A172 (cell line): ENCODE measurements around the gene ADCK2. TPM values are rescaled to one million over a fixed set of nuclear protein-coding genes. Genes with fewer than 3 reads are reported as not detected.
"Not testable (repeated sequence)": the region's sequence is repeated elsewhere in the genome, so short reads cannot be mapped to it uniquely, and the experiment has no call there.

Source experiments
- DNase-seq: peaks from one replicate; pipeline ENCODE4 v3.0.0-alpha.2; 2015; ENCODE audit warnings: low spot score
- total RNA-seq: library from RNA; depleted of rRNA; stranded (reverse); fragments of >200 nt; shearing (Covaris generic); gene quantifications from 2 replicates; pipeline ENCODE4 v1.2.3, GENCODE V29; 2014

ADCK2 gene
- total RNA-seq, 1 experiment from 2014 or later, result 34.8 TPM

DNA sequence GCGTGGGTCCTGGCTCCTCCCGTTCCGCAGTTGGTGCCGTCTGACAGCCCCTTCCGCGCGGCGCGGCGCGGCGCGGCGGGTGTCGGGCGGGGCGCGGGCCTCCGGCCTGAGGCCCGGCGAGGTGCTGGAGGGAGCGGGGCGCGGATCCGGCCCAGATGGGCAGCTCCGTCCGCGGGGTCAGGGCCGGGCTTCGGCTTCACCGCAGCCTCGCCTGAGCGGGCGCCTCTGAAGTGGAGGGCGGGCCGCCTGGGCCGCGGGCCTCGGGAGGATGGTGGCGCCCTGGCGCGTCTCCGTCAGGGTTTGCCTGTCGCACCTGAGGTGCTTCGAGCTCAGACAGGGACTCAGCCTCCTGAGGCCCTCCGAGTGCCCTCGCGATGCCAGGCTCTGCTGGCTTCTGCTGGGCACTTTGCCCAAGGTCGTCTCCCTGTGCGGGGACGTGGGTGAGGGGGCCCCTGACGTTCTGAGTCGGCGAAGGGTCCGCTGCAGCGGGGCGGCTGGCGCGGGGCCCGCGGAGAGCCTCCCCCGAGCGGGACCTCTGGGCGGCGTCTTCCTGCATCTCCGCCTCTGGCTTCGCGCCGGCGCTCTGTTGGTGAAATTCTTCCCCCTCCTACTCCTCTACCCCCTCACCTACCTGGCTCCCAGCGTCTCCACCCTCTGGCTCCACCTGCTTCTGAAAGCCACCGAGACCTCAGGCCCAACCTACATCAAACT is 473 bp downstream of the ADCK2 start:
- DNase-seq, result no peak

DNA sequence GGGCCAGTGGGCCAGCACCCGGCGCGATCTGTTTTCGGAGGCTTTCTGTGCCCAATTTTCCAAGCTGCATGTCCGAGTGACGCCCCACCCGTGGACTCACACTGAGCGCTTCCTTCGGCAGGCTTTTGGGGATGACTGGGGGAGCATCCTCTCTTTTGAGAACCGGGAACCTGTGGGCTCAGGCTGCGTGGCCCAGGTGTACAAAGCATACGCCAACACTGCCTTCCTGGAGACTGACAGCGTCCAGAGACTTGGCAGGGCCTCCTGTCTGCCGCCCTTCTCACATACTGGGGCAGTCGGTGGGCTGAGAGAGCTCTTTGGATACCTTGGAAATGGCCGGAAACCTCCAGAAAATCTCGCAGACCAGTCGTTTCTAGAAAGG is 1.0 kb downstream of the ADCK2 start:
- no peak for DNase-seq

DNA sequence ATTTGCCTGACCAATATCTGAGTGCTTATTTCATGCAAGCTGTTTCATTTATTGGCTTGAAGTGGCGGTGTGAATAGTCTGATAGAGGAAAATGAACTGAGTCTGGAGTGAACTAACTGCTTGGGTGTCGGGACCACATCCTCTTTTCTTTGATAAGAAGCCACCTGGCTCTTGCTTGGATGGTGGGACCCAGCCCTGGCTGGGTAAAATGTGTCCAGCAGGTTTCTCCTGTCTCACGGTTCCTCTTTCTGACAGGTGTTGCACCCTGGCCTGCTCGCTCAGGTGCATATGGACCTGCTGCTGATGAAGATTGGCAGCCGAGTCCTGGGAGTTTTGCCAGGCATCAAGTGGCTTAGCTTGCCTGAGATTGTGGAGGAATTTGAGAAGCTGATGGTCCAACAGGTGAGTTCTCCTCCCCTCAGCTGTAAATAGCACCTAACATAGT is 1.6 kb downstream of the ADCK2 start:
- DNase-seq, result no peak

DNA sequence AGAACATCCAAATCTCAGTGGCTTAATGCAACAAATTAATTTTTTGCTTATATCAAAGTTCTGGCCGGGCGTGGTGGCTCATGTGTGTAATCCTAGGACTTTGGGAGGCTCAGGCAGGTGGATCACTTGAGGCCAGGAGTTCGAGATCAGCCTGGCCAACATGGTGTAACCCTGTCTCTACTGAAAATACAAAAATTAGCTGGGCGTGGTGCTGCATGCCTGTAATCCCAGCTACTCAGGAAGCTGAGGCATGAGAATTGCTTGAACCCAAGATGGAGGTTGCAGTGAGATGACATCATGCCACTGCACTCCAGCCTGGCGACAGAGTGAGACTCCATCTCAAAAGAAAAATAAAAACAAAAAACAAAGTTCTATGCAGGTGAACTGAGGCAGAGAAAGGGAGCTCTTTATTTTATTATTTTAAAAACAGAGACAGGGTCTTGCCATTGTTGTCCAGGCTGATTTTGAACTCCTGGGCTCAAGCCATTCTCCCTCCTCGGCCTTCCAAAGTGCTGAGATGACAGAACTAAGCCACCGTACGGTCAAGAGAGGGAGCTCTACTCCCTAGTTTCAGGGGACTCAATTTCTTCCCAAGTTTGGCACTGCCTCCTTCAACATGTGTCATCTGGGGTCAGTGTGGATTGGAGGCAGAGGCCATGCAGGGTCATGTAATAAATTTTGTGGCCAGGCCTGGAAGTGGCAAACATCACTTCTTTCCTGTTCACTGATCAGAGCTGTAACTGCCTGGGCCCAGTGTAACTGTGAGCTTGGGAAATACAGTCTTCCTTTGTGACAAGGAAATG is 2.4 kb downstream of the ADCK2 start:
- DNase-seq, result peak; percentile 24

DNA sequence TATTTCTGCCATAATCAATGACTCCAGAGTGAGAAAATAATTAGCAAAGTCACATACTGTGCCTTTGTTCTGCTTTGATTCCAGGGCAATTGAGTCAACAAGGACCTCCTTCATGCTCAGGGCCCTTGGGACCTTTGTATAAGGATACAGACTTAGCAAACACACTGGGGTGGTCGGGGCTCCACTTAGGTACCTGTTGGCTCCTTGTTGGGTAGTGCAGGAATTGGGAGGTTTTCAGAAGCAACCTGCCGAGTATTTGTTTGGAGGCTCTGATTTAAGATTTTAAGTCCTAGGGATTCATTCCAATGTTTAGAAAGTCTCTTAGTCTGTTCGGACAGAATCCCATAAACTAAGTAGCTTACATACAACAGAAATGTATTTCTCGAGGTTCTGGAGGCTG is 3.0 kb downstream of the ADCK2 start:
- DNase-seq, result no peak

DNA sequence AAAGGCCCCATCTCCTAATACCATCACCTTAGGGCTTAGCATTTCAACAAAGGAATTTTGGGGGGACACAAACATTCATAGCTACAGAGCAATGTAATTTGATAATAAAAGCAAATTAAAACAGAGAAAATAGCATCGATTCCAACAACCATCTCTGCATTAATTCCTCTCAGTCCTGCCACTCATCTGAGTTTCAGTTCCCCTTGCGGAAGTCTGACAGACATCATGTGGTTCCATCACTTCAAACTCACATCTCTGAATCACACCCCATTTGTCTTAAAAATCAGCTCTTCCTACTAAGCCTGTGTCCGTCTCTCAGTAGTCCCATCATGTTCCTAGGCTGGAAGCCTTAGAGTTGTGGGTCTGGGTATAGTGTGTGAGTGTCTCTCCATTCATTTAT is 3.6 kb downstream of the ADCK2 start:
- DNase-seq, result no peak

DNA sequence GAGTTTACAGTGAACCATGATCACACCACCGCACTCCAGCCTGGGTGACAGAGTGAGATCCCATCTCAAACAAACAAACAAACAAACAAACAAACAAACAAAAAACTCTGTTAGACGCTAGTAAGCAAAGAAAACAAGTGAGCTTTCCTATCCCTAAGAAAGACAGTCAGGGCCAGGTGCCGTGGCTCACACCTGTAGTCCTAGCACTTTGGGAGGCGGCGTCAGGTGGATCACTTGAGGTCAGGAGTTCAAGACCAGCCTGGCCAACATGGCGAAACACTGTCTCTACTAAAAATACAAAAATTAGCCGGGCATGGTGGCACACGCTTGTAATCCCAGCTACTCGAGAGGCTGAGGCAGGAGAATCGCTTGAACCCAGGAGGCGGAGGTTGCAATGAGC is 4.2 kb downstream of the ADCK2 start:
- DNase-seq, result not testable (repeated sequence)

DNA sequence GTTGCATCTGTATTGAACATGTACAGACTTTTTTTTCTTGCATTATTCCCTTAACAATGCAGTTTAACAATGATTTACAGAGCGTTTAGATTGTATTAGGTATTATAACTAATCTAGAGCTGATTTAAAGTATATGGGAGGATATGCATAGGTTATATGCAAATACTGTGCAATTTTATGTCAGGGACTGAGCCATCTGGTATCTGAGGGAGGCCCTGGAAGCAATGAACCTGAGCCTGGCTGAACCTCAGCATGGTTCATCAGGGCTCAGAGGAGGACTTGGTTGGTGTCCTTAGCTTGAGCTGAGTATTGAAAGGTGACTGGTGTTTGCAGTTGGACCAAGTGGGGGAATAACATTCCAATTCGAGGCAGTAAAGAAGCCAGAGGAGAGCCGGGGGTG is 4.8 kb downstream of the ADCK2 start:
- no peak for DNase-seq

DNA sequence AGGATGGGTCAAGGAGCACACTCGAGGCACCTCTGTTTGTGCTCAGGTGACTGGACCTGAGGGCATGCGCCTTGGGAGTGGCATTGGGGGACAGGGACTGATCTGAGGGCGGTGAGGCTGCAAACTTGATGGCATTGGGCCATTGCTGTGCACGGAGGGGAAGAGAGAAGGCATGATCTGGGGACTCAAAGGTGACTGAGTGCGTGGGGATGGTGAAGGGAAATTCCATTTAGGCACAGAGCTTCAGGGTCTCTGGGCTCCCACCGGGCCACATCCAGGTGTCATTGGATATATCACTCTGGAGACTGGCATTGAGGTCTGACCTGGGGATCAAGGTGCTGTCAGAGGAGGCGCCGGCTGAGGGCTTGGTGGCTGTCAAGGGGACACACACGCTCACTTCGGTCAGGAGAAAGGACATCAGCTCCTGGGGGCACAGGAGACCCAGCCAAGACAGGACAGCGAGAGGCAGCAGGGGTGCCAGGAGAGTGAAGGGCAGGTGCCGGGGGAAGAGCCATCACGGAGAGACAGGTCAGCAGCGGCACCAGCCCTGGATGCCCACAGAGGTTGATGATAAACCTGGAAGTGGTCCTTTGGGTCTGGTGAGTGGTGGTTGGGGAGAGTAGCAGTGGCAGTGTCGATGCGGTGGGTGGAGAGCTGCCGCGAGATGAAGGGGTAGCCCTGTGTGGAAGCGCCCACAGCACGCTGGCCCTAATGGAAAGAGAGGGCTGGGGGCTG is 5.5 kb downstream of the ADCK2 start:
- no peak for DNase-seq

DNA sequence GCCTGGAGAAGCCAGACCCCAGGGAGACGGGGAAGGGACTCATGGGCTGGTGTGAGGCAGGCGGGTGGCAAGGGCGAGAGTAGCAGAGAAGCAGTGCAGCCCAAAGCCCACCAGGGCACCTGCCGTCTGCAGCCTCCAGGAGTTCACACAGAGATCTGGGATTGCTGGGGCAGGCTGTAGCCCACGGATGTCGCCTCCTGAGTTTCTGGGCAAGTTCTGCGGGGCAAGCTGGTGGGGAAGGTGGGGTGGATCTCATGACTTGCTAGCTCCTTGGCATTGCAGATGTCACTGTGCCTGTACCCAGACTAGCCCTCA is 6.0 kb downstream of the ADCK2 start:
- no peak for DNase-seq

DNA sequence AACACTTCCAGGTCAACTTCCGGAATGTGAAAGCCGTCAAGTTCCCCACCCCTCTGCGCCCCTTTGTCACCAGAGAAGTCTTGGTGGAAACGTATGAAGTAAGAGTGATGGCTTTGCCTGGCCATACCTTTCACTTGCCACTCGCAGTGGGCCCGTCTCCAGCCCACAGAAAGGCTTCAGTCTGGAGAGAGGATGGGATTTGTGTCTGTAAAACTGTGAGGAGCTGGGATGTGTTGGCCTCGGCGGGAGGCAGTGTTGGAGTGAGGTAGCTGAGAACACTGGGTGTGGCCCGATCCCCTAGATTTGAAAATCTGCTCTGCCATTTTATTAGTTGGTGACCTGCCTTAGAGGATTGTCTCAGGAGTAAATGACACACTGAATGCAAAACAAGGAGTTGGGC is 6.4 kb downstream of the ADCK2 start:
- DNase-seq, result no peak

DNA sequence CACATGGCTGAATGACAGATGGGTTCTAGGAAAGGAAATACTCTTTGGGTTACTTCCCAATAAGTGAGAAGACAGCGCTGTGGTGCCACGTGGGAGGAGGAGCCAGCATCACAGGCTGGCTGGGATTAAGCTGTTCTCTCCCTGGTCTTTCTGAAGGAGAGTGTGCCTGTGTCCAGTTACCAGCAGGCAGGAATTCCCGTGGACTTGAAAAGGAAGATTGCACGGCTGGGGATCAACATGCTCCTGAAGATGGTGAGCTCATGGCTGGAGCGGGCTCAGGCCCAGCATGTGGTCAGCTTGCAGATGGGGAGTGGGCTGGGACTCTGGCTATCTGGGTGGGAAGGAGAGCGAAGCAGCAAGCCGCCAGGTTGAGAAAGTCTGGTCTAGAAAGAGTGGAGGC is 8.1 kb downstream of the ADCK2 start:
- no peak for DNase-seq

DNA sequence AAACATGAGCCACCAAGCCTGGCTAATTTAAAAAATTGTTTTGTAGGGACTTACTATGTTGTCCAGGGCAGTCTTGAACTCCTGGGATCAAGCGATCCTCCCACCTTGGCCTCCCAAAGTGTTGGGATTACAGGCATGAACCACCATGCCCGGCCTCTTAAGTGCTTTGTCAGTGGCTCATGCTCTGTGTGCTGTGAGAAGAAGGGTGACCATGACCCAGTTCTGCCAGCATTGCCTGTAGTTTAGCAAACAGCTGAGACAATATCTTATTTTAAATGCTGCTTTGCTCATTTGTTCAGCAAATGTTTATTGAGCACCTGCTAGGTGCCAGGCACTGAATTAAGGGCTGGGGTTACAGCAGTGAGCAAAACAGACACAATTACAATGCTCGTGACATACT is 9.0 kb downstream of the ADCK2 start:
- DNase-seq, result no peak

DNA sequence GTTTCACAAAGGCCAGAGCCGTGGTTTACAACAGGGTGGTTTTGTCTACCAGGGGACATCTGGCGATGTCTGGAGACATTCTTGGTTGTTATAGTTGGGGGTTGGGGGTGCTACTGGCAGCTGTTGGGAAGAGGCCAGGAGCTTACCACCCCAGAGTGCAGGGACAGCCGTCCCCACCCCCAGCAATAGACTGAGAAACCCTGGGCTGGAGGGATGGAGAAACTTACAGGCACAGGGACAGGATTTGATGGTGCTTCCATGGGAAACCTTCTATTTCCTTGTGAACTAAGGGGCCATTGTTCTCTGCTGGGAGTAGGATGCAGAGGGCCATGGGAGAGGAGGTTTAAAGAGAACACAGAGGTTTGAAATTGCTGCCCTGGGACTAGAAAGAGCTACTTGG is 10.9 kb downstream of the ADCK2 start:
- no peak for DNase-seq

DNA sequence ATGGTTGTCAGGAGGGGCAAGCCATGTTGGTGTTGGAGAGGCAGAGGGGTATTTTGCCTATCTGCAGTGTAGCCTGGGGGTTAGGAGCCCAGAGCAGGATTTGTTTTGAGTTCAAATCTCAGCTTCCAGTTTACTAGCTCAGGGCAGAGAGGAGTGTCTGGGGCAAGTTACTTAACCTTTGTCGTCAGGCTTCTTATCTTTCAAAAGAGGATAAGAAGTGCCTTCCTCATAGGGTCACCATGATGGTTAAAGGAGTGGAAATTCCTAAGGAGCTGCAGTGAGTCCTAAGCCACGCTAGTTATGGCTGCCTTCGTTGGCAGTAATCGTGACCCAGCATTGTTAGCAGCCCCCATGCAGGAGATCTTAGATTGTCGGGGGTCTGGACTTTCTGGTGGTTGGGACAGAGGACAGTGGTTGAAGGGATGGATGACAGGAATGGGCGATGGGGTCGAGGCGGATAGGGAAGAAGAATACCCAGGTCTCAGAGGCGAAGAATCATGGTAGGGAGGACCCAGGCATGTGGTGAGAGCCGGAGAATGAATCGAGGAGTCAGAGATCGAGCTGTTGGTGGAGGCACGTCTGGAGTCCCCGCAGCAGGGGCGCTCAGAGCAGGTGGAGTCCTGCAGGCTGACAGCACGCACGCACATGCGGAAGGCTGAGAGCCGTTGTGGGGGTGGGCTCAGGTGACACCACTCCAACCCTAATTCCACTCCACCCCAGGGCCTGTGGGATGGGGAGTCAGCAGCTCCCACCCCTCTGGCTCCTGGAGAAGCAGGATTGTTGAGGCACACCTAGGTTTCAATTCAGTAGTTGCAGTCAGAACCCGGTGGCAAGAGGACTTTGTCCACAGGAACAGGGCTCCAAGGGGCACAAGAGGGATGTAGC is 11.6 kb downstream of the ADCK2 start:
- DNase-seq, result no peak

DNA sequence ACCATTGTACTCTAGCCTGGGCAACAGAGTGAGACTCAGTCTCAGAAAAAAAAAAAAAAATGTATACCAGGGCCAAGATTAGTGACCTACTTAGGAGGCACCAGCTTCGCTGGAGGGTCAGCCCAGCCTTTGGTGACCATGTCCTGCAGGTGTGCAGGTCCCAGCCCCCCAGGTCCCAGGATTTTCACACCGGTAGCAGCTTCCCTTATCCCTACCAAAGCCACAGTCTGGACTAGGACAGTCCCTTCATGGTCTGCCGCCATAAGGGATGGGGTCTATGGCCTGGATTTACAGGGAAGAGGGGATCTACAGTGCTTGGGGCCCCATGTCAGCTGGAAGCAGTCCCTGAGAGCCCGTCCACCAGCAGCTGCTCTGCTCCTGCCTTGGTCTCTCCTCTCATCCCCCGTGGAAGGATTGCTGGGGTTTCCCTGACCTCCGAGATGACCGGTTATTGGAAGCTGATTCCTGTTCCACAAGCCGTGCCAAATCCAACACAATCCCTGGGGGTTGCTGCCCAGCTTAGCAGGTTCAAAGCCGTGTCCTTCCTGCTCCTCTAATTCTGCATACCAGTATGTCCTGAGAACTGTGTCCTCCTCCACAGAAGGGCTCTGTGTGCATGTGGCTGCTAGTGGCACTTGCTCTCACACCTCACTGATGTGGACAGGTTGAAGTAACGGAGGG is 12.8 kb downstream of the ADCK2 start:
- DNase-seq, result no peak

DNA sequence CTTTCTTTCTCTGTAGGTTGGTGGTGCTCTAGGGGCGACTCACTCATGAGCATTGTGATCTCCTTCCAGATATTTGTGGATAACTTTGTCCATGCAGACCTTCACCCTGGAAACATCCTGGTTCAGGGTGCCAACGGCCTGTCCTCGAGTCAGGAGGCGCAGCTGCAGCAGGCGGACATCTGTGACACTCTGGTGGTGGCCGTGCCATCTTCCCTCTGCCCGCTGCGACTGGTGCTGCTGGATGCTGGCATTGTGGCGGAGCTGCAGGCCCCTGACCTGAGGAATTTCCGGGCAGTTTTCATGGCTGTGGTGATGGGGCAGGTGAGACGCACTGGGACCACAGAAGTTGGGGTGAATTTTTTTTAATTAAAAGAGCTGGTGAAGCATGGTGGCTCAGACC is 14.2 kb downstream of the ADCK2 start:
- DNase-seq, result no peak

DNA sequence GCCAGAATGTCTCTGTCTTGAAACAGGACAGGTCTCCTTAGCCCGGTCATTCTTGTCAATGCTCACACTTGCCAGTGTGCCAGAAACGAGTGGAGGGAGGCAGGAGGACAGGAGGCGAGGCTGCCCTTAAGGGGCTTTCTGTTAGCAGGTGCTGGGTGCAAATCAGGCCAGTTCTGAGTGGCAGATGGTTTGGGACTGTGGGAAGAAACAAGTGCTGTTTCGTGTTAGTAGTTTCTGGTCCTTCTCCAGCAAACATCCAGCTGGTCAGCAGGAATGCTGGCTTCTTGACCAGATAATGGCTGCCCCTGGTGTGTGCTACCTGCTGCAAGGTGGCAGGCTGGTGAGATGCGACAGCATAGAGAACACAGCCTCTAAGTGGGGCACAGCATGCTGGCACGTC is 15.6 kb downstream of the ADCK2 start:
- no peak for DNase-seq

DNA sequence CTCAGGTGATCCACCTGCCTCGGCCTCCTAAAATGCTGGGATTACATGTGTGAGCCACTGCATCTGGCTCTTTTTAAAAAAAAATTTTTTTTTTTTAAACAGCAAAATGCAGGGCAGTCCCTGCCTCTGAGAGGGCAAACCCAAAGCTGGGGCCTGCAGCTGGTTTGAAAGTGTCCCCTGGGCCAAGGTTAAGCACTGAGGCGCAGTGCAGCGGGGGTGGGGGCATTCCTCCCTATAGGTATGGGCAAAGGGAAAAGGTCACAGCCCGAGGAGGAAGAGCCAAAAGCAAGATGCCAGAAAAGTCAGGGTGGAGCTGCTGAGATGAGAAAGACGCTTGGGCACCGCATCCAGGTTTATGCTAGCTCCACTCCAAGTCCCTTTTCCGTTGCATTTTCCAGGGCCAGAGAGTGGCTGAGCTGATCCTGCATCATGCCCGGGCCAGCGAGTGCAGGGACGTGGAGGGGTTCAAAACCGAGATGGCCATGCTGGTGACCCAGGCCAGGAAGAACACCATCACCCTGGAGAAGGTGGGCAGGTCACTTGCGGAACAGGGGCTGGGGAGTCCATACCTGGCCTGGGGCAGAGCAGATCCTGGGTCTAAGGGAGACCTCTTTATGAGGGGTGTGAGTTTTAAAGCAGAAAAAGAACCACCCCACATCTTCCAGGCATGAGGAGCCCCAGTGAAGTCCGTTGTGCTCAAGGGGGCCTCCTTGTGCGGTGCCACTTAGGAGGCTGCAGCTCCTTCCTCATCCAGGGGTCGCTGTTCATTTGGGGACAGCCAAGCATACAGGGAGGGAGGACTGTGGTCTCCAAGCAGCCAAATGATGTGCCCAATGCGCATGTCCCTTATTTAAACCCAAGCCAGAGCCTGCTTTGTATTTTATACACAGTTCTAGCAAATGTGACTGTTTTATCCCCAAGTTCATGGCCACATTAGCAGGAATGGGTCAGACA is 16.7 kb downstream of the ADCK2 start:
- DNase-seq, result no peak

DNA sequence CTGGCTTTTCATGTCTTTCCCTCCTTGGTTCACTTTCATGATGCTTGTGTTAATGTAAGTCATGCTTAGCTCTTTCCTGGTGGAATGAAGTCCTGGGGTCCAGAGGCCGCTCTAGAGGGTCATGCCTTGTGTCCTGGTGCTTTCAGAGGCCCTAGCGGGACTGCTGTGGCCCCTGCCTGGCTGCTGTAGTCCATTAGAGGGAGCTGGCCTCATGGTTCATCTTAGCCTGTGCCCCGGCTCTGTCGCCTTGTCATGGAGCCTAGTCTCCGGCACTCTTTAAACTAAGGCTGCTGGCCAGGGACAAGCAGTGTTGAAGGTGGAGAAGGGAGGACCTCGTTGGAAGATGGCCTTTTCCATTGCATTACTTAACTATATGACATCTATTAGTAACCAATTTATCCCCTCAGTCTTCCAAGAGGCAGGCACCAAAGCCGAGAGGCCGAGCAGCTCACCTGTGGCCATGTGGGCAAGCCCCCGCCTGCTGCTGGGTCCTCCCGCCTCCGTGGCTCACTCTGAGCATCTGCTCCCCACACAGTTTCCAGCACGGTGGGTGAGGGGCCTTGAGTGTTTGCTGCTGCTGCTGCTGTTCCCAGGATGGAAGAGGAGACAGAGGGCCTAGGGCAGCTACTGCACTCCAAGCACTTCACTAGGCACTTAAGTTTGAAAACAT is 18.8 kb downstream of the ADCK2 start:
- DNase-seq, result no peak
